PC-9 (cell line): ENCODE results near the gene CTNNA1. TPM values are rescaled to one million over a fixed set of nuclear protein-coding genes. Genes with fewer than 3 reads are reported as not detected.

Source experiments
- BruUV-seq: library from RNA; stranded (reverse); fragments of 400-500 nt; replicated peaks from 2 replicates; lab custom pipeline; 2021; lab: Mats Ljungman, UMichigan
- CTCF ChIA-PET: fragments of 300-600 bp; sonication (Branson Sonifier 250); formaldehyde crosslinking; loops from one replicate; lab custom pipeline; 2022; ENCODE audit warnings: antibody characterized with exemption; lab: Charles Lee
- POLR2A ChIA-PET: fragments of 300-600 bp; sonication (Branson Sonifier 250); formaldehyde crosslinking; loops from one replicate; lab custom pipeline; 2022; ENCODE audit warnings: antibody characterized with exemption; ENCODE audit not compliant: unreplicated experiment; lab: Charles Lee
- DNase-seq, 2 experiments: peaks; one replicate each; pipeline versions ENCODE4 v3.0.0 to v3.0.0-alpha.2; 2015 to 2022; ENCODE audit warnings: mixed read lengths in 1 of 2
- H2AFZ ChIP-seq: fragments of 200-600 bp; sonication (generic); 2 replicates; pipeline ENCODE4 v1.8.1; 2017; ENCODE audit warnings: antibody characterized with exemption
- H3F3A ChIP-seq: fragments of 200-600 bp; sonication (generic); 2 replicates; pipeline ENCODE4 v1.8.1; 2017; ENCODE audit warnings: antibody characterized with exemption, mild to moderate bottlenecking, low read depth; ENCODE audit not compliant: insufficient read depth
- H3K27ac ChIP-seq: fragments of 200-600 bp; sonication (generic); 2 replicates; pipeline ENCODE4 v1.6.1; 2016; ENCODE audit warnings: mixed run types
- H3K27me3 ChIP-seq: fragments of 200-600 bp; sonication (generic); 2 replicates; pipeline ENCODE4 v1.6.1; 2016; ENCODE audit warnings: low read depth, mixed run types; ENCODE audit not compliant: insufficient read depth
- H3K36me3 ChIP-seq: fragments of 200-600 bp; sonication (generic); 2 replicates; pipeline ENCODE4 v1.6.1; 2016; ENCODE audit warnings: low read depth, mixed run types
- H3K4me1 ChIP-seq: fragments of 200-600 bp; sonication (generic); replicated peaks from 2 replicates; pipeline ENCODE4 v1.6.1; 2016; ENCODE audit warnings: mixed run types; ENCODE audit not compliant: insufficient read depth
- H3K4me2 ChIP-seq: fragments of 200-600 bp; sonication (generic); 2 replicates; pipeline ENCODE4 v1.6.1; 2017; ENCODE audit warnings: mixed run types
- H3K4me3 ChIP-seq: fragments of 200-600 bp; sonication (generic); 2 replicates; pipeline ENCODE4 v1.6.1; 2016; ENCODE audit warnings: mixed run types
- H3K79me2 ChIP-seq: fragments of 200-600 bp; sonication (generic); 2 replicates; pipeline ENCODE4 v1.6.1; 2017; ENCODE audit warnings: low read depth, mixed run types
- H3K9me2 ChIP-seq: fragments of 200-600 bp; sonication (generic); 2 replicates; pipeline ENCODE4 v1.8.1; 2017; ENCODE audit warnings: mild to moderate bottlenecking; ENCODE audit not compliant: insufficient read depth
- H3K9me3 ChIP-seq: fragments of 200-600 bp; sonication (generic); 2 replicates; pipeline ENCODE4 v1.8.1; 2016; ENCODE audit warnings: low read depth; ENCODE audit not compliant: insufficient read depth
- H4K20me1 ChIP-seq: fragments of 200-600 bp; sonication (generic); 2 replicates; pipeline ENCODE4 v1.8.1; 2017; ENCODE audit not compliant: insufficient read depth
- EZH2 ChIP-seq: fragments of 200-600 bp; sonication (generic); IDR thresholded peaks from 2 replicates; pipeline ENCODE4 v1.8.0; 2017; ENCODE audit warnings: antibody characterized with exemption, low read depth
- intact Hi-C: fragments of 100-400 bp; cut with micrococcal nuclease; formaldehyde crosslinking; loops from one replicate; pipeline ENCODE4 v1.10.0; 2022; ENCODE audit not compliant: unreplicated experiment
- total RNA-seq: library from RNA; stranded (reverse); gene quantifications from 2 replicates; pipeline ENCODE4 v1.2.3, GENCODE V29; 2021
- TF ChIP-seq, protein P1 (sequence below): fragments of 200-600 bp; sonication (generic); conservative IDR thresholded peaks from 2 replicates; pipeline ENCODE4 v1.6.1; 2017; ENCODE audit warnings: mixed run types, antibody characterized with exemption, mild to moderate bottlenecking, moderate library complexity

CTNNA1 gene
- total RNA-seq, 1 experiment from 2014 or later: 91.7 TPM

DNA sequence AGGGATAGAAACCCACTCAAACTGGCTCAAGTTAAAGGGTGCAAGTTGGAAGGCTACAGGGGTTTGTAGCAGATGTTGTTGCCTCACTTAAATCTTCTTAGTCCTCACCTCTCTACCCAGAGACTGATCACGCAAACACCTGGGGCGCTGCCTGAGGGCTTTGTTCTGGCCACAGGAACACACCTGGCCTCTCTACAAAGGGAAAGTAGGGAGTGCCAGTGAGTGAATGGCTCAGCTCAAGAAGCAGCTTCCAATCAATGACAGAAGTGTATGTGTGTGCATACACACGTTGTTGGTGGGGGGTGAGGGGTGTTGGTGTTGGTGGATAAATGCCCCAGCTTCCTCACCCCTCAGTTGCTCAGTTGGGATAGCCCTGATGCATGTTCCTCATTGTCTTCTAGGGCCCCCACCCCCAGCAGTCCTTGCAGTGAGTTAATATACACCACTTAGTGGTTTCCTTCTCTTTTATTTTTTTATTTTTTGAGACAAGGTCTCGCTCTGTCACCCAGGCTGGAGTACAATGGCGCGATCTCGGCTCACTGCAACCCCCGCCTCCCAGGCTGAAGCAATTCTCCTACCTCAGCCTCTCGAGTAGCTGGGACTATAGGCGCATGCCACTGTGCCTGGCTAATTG lies 30.6 kb upstream of the CTNNA1 start:
- H3K4me2 ChIP-seq: 0 out of 2 replicates have a peak overlapping the region, but pooled peaks have one; percentile 8
- H2AFZ ChIP-seq: no peak overlapping the region
- H3K36me3 ChIP-seq: no peaks in the 10 kb centered on the region
- ChIA-PET CTCF (interaction anchor here (0.6 kb wide), 2 partner anchors 193 to 558 kb away, joined by 7 to 8 read pairs; no protein-coding TSS in a partner anchor), POLR2A (interaction anchor here (0.6 kb wide), 1 partner anchor 10 kb away, joined by 3 read pairs; no protein-coding TSS in a partner anchor)
- H4K20me1 ChIP-seq: no peaks in the 10 kb centered on the region
- H3K27ac ChIP-seq: no peak overlapping the region
- H3K9me3 ChIP-seq: no peaks in the 10 kb centered on the region
- peaks cover 55% of the 10 kb centered on the region for H3K4me1 ChIP-seq
- H3K4me3 ChIP-seq: no peak overlapping the region
- intact Hi-C loops: no loop called here
- H3K9me2 ChIP-seq: no peaks in the 10 kb centered on the region
- H3F3A ChIP-seq: peaks cover 36% of the 10 kb centered on the region
- DNase-seq: peak; percentile 53 to 71
- H3K27me3 ChIP-seq: no peaks in the 10 kb centered on the region
- H3K79me2 ChIP-seq: no peaks in the 10 kb centered on the region
- no peak for TF ChIP-seq EZH2
- TF ChIP-seq, protein P1, sequence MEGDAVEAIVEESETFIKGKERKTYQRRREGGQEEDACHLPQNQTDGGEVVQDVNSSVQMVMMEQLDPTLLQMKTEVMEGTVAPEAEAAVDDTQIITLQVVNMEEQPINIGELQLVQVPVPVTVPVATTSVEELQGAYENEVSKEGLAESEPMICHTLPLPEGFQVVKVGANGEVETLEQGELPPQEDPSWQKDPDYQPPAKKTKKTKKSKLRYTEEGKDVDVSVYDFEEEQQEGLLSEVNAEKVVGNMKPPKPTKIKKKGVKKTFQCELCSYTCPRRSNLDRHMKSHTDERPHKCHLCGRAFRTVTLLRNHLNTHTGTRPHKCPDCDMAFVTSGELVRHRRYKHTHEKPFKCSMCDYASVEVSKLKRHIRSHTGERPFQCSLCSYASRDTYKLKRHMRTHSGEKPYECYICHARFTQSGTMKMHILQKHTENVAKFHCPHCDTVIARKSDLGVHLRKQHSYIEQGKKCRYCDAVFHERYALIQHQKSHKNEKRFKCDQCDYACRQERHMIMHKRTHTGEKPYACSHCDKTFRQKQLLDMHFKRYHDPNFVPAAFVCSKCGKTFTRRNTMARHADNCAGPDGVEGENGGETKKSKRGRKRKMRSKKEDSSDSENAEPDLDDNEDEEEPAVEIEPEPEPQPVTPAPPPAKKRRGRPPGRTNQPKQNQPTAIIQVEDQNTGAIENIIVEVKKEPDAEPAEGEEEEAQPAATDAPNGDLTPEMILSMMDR: no peak
- no TSS peak for BruUV-seq

DNA sequence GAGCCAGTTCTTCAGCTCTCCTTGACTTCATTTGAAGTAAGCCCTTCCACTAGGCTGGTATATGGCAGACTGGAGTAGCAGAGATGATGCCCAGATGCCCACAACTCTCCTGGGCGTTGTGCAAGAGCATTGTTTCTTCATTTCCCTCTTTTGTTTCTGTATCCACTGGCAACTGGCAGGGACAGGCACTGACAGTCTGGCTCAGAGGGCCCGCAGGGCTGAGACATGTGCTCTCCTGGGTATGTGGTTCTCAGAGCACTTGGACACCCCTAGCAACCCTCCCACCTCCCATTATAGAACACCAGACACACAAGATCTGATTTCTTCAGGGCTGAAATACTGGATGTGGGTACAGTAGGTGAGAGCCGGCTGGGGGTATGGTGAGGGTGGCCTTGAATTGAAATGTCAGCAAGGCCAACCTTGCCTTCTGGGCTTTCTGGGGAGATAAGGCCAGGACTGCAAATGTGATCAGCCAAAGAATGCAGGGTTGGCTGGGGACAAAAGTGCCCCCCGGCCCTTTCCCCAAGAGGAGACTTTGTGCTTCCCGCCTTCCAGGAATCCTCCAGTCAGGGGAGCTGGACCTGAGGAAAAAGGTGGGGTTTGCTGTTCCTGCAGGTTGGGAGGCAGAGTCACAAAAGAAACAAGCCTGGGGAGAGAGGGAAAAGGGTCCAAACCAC lies 28.6 kb upstream of the CTNNA1 start:
- DNase-seq: peak; percentile 79 to 91
- no TSS peak for BruUV-seq
- H3K4me2 ChIP-seq: peak overlapping the region; percentile 65

More for the DNA sequence above, 28.6 kb upstream of the CTNNA1 start:
- Histone ChIP-seq H3K79me2 (no peaks in the 10 kb centered on the region), H4K20me1 (no peaks in the 10 kb centered on the region), H2AFZ (no peak overlapping the region), H3K9me2 (no peaks in the 10 kb centered on the region), H3F3A (peaks cover 29% of the 10 kb centered on the region), H3K4me1 (peaks cover 55% of the 10 kb centered on the region), H3K27me3 (no peaks in the 10 kb centered on the region), H3K36me3 (no peaks in the 10 kb centered on the region), H3K9me3 (no peaks in the 10 kb centered on the region), H3K27ac (peak overlapping the region; percentile 74), H3K4me3 (peak overlapping the region; percentile 17; the same call in 1 of the 2 replicates)
- TF ChIP-seq, protein P1: no peak
- TF ChIP-seq EZH2: no peak
- ChIA-PET CTCF (interaction anchor here (0.6 to 1.5 kb wide), 5 partner anchors 33 to 221 kb away, joined by 3 to 7 read pairs (median 4); no protein-coding TSS in a partner anchor), POLR2A (interaction anchor here (0.5 to 0.7 kb wide), 6 partner anchors 29 to 549 kb away, joined by 3 to 19 read pairs (median 6); no protein-coding TSS in a partner anchor)
- intact Hi-C loops: loop anchor here (1.0 to 2.0 kb wide), 8 partner anchors 8 to 150 kb away; partner anchors contain the start of gene HSPA9
